Measurements from ENCODE around the gene SLC35F3.

DNA sequence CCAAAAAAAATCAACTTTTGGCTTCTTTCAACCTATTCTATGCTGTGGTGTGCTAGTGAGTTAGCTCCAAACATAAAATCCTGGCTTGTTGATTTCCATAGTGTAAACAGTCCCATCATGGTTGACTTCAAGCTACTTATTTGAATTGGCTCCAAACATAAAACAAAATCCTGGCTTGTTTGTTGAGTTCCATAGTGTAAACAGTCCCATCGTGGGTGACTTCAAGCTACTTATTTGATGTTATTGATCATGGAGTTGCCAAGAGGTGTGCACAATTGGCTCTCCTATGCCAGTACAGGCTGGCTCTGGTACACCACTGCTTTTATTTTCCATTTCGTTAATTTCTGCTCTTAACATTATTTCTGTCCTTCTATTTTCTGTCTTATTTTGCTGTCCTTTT lies 466.9 kb downstream of the SLC35F3 start:
- TF ChIP-seq EZH2phosphoT487 (IDR thresholded peaks at IDR 0.05; ENCODE audit: low read depth, severe bottlenecking, unreplicated experiment), result no peak
- TF ChIP-seq, protein P1, sequence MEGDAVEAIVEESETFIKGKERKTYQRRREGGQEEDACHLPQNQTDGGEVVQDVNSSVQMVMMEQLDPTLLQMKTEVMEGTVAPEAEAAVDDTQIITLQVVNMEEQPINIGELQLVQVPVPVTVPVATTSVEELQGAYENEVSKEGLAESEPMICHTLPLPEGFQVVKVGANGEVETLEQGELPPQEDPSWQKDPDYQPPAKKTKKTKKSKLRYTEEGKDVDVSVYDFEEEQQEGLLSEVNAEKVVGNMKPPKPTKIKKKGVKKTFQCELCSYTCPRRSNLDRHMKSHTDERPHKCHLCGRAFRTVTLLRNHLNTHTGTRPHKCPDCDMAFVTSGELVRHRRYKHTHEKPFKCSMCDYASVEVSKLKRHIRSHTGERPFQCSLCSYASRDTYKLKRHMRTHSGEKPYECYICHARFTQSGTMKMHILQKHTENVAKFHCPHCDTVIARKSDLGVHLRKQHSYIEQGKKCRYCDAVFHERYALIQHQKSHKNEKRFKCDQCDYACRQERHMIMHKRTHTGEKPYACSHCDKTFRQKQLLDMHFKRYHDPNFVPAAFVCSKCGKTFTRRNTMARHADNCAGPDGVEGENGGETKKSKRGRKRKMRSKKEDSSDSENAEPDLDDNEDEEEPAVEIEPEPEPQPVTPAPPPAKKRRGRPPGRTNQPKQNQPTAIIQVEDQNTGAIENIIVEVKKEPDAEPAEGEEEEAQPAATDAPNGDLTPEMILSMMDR (IDR thresholded peaks at IDR 0.05; ENCODE audit: poor library complexity), result no peak
